ENCODE results near the gene MRGPRX4.
"Not testable (repeated sequence)": the region's sequence is repeated elsewhere in the genome, so short reads cannot be mapped to it uniquely, and the experiment has no call there.

Gene MRGPRX4

GRCh38 chr11:18172666-18173065 is at the start of gene MRGPRX4:
MRGPRX4 (plus strand) TSS chr11:18172837; CDS start chr11:18173257, 420 bp downstream.
- Histone ChIP-seq H3K4me1 (ENCODE audit: control insufficient read depth in 1 of 2, insufficient read depth in 2 of 2, low read length in 2 of 2) (no peaks in the 10 kb centered on the region), H3K4me3 (ENCODE audit: low read depth in 1 of 2, low read length in 2 of 2) (no peak within 1 kb of the TSS), H3K9me3 (ENCODE audit: control insufficient read depth in 1 of 2, low read length in 2 of 2) (no peaks in the 10 kb centered on the region), H3K27me3 (ENCODE audit: low read depth, low read length) (no peaks in the 10 kb centered on the region), H3K27ac (ENCODE audit: low read length) (no peak within 1 kb of the TSS), H3K36me3 (ENCODE audit: control insufficient read depth in 1 of 2, insufficient read depth in 2 of 2, low read length in 2 of 2) (no peaks in the 10 kb centered on the region)

- H3K4me3 ChIP-seq (ENCODE audit: low read depth in 1 of 2, low read length in 2 of 2); H3K36me3 ChIP-seq (ENCODE audit: control insufficient read depth in 1 of 2, insufficient read depth in 2 of 2, low read length in 2 of 2); H3K27me3 ChIP-seq (ENCODE audit: low read depth, low read length); H3K4me1 ChIP-seq (ENCODE audit: control insufficient read depth in 1 of 2, insufficient read depth in 2 of 2, low read length in 2 of 2); H3K9me3 ChIP-seq (ENCODE audit: control insufficient read depth in 1 of 2, low read length in 2 of 2); H3K27ac ChIP-seq (ENCODE audit: low read length): not testable (repeated sequence)
Observed at GRCh38 chr11:18131115-18131514, 41.5 kb upstream of the MRGPRX4 start.

- no peaks in the 10 kb centered on the region for H3K36me3 ChIP-seq (ENCODE audit: control insufficient read depth in 1 of 2, insufficient read depth in 2 of 2, low read length in 2 of 2)
- no peaks in the 10 kb centered on the region for H3K9me3 ChIP-seq (ENCODE audit: control insufficient read depth in 1 of 2, low read length in 2 of 2)
- no peak within 1 kb of the TSS for H3K27ac ChIP-seq (ENCODE audit: low read length)
- H3K27me3 ChIP-seq (ENCODE audit: low read depth, low read length): no peaks in the 10 kb centered on the region
- no peak within 1 kb of the TSS for H3K4me3 ChIP-seq (ENCODE audit: low read depth in 1 of 2, low read length in 2 of 2)
- no peaks in the 10 kb centered on the region for H3K4me1 ChIP-seq (ENCODE audit: control insufficient read depth in 1 of 2, insufficient read depth in 2 of 2, low read length in 2 of 2)
Observed at GRCh38 chr11:18132341-18132740, 40.3 kb upstream of the MRGPRX4 start, which contains the start of gene MRGPRX3. MRGPRX3 (plus strand) TSS chr11:18132571; CDS start chr11:18137203, 4,632 bp downstream.

DNA sequence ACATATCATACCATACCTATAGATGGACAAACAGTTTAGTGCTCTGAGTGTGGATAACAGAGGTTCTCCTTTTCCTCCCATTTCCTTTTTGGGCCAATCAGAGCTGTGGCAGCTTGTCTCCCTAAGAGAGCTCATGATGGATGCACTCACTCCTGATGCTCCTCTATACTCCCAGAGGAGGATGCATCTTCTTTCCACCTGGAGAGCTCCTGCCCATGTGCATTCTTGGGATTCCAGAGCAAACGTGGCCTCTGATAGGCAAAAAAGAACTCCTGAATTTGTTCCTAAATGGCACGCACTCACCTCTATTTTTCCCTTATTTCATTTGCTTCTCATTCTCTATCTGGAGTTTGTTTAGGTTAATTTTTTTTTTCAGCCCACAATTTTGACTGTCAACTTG is 37.3 kb upstream of the MRGPRX4 start:
- H3K4me3 ChIP-seq (ENCODE audit: low read depth in 1 of 2, low read length in 2 of 2): no peak overlapping the region
- H3K9me3 ChIP-seq (ENCODE audit: control insufficient read depth in 1 of 2, low read length in 2 of 2): no peaks in the 10 kb centered on the region
- H3K27me3 ChIP-seq (ENCODE audit: low read depth, low read length): no peaks in the 10 kb centered on the region
- H3K36me3 ChIP-seq (ENCODE audit: control insufficient read depth in 1 of 2, insufficient read depth in 2 of 2, low read length in 2 of 2): no peaks in the 10 kb centered on the region
- no peaks in the 10 kb centered on the region for H3K4me1 ChIP-seq (ENCODE audit: control insufficient read depth in 1 of 2, insufficient read depth in 2 of 2, low read length in 2 of 2)
- H3K27ac ChIP-seq (ENCODE audit: low read length): no peak overlapping the region

GRCh38 chr11:18137186-18137800 is 35.3 kb upstream of the MRGPRX4 start:
- Histone ChIP-seq H3K27ac (ENCODE audit: low read length) (no peak overlapping the region), H3K27me3 (ENCODE audit: low read depth, low read length) (no peaks in the 10 kb centered on the region), H3K4me3 (ENCODE audit: low read depth in 1 of 2, low read length in 2 of 2) (no peak overlapping the region), H3K36me3 (ENCODE audit: control insufficient read depth in 1 of 2, insufficient read depth in 2 of 2, low read length in 2 of 2) (no peaks in the 10 kb centered on the region), H3K9me3 (ENCODE audit: control insufficient read depth in 1 of 2, low read length in 2 of 2) (no peaks in the 10 kb centered on the region), H3K4me1 (ENCODE audit: control insufficient read depth in 1 of 2, insufficient read depth in 2 of 2, low read length in 2 of 2) (no peaks in the 10 kb centered on the region)

GRCh38 chr11:18140145-18140544 is 32.5 kb upstream of the MRGPRX4 start:
- no peak overlapping the region for H3K27ac ChIP-seq (ENCODE audit: low read length)
- H3K4me3 ChIP-seq (ENCODE audit: low read depth in 1 of 2, low read length in 2 of 2): no peak overlapping the region
- H3K9me3 ChIP-seq (ENCODE audit: control insufficient read depth in 1 of 2, low read length in 2 of 2): no peaks in the 10 kb centered on the region
- no peaks in the 10 kb centered on the region for H3K4me1 ChIP-seq (ENCODE audit: control insufficient read depth in 1 of 2, insufficient read depth in 2 of 2, low read length in 2 of 2)
- no peaks in the 10 kb centered on the region for H3K36me3 ChIP-seq (ENCODE audit: control insufficient read depth in 1 of 2, insufficient read depth in 2 of 2, low read length in 2 of 2)
- no peaks in the 10 kb centered on the region for H3K27me3 ChIP-seq (ENCODE audit: low read depth, low read length)

DNA sequence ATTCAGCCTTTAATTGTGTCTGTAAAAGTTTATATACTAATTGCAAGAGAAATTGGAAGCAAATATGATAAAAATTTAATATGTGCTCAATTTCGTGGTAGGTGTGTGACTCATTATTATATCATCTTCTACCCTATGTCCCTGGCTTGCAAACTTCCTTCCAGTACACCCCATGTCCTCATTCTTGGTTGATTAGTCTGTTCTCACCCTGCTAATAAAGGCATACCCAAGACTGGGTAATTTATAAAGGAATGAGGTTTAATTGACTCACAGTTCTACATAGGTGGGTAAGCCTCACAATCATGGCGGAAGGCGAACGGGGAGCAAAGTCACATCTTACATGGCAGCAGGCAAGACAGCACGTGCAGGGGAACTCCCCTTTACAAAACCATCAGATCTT is 28.4 kb upstream of the MRGPRX4 start:
- no peaks in the 10 kb centered on the region for H3K36me3 ChIP-seq (ENCODE audit: control insufficient read depth in 1 of 2, insufficient read depth in 2 of 2, low read length in 2 of 2)
- no peaks in the 10 kb centered on the region for H3K27me3 ChIP-seq (ENCODE audit: low read depth, low read length)
- H3K4me3 ChIP-seq (ENCODE audit: low read depth in 1 of 2, low read length in 2 of 2): no peak overlapping the region
- no peak overlapping the region for H3K27ac ChIP-seq (ENCODE audit: low read length)
- H3K9me3 ChIP-seq (ENCODE audit: control insufficient read depth in 1 of 2, low read length in 2 of 2): no peaks in the 10 kb centered on the region
- no peaks in the 10 kb centered on the region for H3K4me1 ChIP-seq (ENCODE audit: control insufficient read depth in 1 of 2, insufficient read depth in 2 of 2, low read length in 2 of 2)

DNA sequence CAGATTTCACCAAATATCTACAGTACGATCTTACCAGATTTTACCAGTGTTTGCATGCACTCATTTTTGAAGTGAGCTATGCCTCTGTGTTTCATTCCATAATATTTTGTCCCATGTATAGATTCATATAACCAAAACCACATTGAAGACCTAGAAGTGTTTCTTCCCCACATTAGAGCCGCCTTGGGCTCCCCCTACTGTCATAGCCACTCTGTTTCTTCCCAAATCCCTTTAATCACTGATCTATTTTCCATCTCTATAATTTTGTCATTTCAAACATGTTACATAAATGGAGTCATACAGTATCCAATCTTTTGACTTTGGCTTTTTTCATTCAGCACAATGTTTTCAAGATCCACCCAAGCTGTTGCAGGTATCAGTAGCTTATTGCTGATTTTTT is 27.6 kb upstream of the MRGPRX4 start:
- no peaks in the 10 kb centered on the region for H3K36me3 ChIP-seq (ENCODE audit: control insufficient read depth in 1 of 2, insufficient read depth in 2 of 2, low read length in 2 of 2)
- H3K4me3 ChIP-seq (ENCODE audit: low read depth in 1 of 2, low read length in 2 of 2): no peak overlapping the region
- H3K9me3 ChIP-seq (ENCODE audit: control insufficient read depth in 1 of 2, low read length in 2 of 2): no peaks in the 10 kb centered on the region
- no peaks in the 10 kb centered on the region for H3K4me1 ChIP-seq (ENCODE audit: control insufficient read depth in 1 of 2, insufficient read depth in 2 of 2, low read length in 2 of 2)
- H3K27ac ChIP-seq (ENCODE audit: low read length): no peak overlapping the region
- no peaks in the 10 kb centered on the region for H3K27me3 ChIP-seq (ENCODE audit: low read depth, low read length)

- no peaks in the 10 kb centered on the region for H3K36me3 ChIP-seq (ENCODE audit: control insufficient read depth in 1 of 2, insufficient read depth in 2 of 2, low read length in 2 of 2)
Observed at GRCh38 chr11:18145837-18146236, 26.8 kb upstream of the MRGPRX4 start.

DNA sequence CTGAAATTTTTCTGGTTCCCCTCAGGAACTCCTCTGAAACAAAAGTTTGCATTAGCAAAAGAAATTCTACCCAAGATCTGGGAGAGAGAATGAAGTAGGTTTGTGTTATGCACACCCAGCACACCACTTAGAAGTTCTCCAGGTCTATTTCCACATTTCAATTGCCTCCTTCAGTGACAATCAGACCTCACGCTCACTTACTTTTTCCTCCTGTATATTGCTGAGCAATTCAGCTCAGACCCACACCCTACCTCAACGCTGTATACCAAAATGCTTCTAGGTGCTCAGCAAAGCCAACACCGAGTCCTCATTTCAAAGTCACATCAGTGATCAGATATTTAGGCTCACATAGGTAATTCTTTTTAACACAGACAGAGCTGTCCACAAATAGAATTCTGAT is 21.1 kb upstream of the MRGPRX4 start:
- Histone ChIP-seq H3K27me3 (ENCODE audit: low read depth, low read length) (peaks cover 3% of the 10 kb centered on the region), H3K4me1 (ENCODE audit: control insufficient read depth in 1 of 2, insufficient read depth in 2 of 2, low read length in 2 of 2) (no peaks in the 10 kb centered on the region), H3K4me3 (ENCODE audit: low read depth in 1 of 2, low read length in 2 of 2) (no peak overlapping the region), H3K27ac (ENCODE audit: low read length) (no peak overlapping the region), H3K36me3 (ENCODE audit: control insufficient read depth in 1 of 2, insufficient read depth in 2 of 2, low read length in 2 of 2) (no peaks in the 10 kb centered on the region), H3K9me3 (ENCODE audit: control insufficient read depth in 1 of 2, low read length in 2 of 2) (no peaks in the 10 kb centered on the region)

More at GRCh38 chr11:18145837-18146236, 26.8 kb upstream of the MRGPRX4 start:
- H3K4me1 ChIP-seq (ENCODE audit: control insufficient read depth in 1 of 2, insufficient read depth in 2 of 2, low read length in 2 of 2): no peaks in the 10 kb centered on the region
- no peak overlapping the region for H3K4me3 ChIP-seq (ENCODE audit: low read depth in 1 of 2, low read length in 2 of 2)
- no peaks in the 10 kb centered on the region for H3K9me3 ChIP-seq (ENCODE audit: control insufficient read depth in 1 of 2, low read length in 2 of 2)
- H3K27me3 ChIP-seq (ENCODE audit: low read depth, low read length): no peaks in the 10 kb centered on the region
- no peak overlapping the region for H3K27ac ChIP-seq (ENCODE audit: low read length)

DNA sequence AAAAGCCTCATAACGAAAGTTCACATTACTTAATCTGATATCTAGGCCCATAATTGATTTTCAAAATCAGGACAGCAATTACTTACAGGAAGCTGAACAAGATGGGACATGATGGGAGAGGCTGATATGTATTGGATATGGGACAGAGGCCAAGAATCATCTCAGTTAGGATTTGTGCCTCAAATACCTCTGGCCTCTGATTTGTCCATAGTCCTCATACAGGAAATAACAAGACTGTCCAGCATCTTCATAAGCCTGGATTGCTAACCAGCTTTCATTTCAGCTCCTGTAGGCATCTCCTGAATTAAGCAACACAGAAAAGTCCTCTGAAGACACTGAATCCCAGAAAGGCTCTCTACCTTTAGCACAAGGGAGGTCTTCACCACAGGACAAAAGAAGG is 4.3 kb upstream of the MRGPRX4 start:
- H3K4me1 ChIP-seq (ENCODE audit: control insufficient read depth in 1 of 2, insufficient read depth in 2 of 2, low read length in 2 of 2): no peaks in the 10 kb centered on the region
- H3K9me3 ChIP-seq (ENCODE audit: control insufficient read depth in 1 of 2, low read length in 2 of 2): peaks cover 0 to 4% of the 10 kb centered on the region in 2 donors
- H3K27ac ChIP-seq (ENCODE audit: low read length): no peak overlapping the region
- no peaks in the 10 kb centered on the region for H3K36me3 ChIP-seq (ENCODE audit: control insufficient read depth in 1 of 2, insufficient read depth in 2 of 2, low read length in 2 of 2)
- no peak overlapping the region for H3K4me3 ChIP-seq (ENCODE audit: low read depth in 1 of 2, low read length in 2 of 2)
- H3K27me3 ChIP-seq (ENCODE audit: low read depth, low read length): no peaks in the 10 kb centered on the region

GRCh38 chr11:18171377-18172000 is 1.1 kb upstream of the MRGPRX4 start:
- Histone ChIP-seq H3K4me3 (ENCODE audit: low read depth in 1 of 2, low read length in 2 of 2) (no peak overlapping the region), H3K36me3 (ENCODE audit: control insufficient read depth in 1 of 2, insufficient read depth in 2 of 2, low read length in 2 of 2) (no peaks in the 10 kb centered on the region), H3K4me1 (ENCODE audit: control insufficient read depth in 1 of 2, insufficient read depth in 2 of 2, low read length in 2 of 2) (no peaks in the 10 kb centered on the region), H3K27me3 (ENCODE audit: low read depth, low read length) (no peaks in the 10 kb centered on the region), H3K27ac (ENCODE audit: low read length) (no peak overlapping the region), H3K9me3 (ENCODE audit: control insufficient read depth in 1 of 2, low read length in 2 of 2) (no peaks in the 10 kb centered on the region)
